CD4-positive, alpha-beta T cell treated with Interleukin-2 at 100 ng/mL for 4 hours (primary cell): ENCODE results near the gene ST8SIA4.

Source experiments
- DNase-seq: peaks from one replicate; pipeline ENCODE4 v3.0.0-alpha.2; 2020; ENCODE audit warnings: low spot score

ST8SIA4 gene, protein sequence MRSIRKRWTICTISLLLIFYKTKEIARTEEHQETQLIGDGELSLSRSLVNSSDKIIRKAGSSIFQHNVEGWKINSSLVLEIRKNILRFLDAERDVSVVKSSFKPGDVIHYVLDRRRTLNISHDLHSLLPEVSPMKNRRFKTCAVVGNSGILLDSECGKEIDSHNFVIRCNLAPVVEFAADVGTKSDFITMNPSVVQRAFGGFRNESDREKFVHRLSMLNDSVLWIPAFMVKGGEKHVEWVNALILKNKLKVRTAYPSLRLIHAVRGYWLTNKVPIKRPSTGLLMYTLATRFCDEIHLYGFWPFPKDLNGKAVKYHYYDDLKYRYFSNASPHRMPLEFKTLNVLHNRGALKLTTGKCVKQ

DNA sequence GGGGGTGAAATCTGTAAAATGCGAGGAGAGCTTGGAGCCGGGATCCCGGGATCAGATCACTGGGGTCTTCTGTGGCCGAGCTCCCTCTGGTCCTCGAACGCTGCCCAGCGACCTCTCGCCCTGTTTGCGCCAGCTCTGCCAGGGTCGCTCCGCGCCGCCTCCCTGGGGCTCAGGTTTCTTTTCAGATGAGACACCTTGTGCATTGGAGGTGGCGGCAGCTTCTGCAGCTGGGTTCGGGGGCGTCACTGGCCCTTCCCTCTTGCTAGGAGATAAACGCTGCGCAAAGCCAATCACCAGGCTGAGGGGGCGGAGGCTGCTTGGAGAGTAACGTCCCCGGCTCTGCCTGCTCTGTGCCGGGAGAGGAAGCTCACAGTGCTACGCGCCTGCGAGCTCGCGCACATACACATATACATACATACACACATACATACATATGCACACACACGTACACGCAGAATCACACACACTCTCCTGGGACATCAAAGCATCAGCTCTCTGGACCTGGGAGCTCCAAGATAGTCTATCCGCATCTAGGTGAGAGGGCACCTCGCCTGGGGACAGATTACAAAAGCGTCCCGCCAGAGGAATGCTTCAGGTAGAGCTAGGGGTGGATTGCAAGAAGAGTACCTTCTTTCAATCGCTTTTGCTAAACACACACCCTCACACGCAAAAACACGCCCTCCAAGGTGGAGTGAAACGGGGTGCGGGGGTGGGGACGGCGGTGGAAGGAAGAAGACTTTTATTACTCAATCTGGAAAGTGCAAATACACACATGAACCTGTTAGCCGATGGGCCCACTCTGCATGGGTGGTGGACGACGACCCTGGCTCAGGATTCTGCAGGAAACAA lies at the start of gene ST8SIA4:
ST8SIA4 (minus strand) TSS at position 244 of the 849 bp plus-strand sequence. CDS start 327 bp downstream, outside the sequence.
- peak; percentile 94 for DNase-seq

DNA sequence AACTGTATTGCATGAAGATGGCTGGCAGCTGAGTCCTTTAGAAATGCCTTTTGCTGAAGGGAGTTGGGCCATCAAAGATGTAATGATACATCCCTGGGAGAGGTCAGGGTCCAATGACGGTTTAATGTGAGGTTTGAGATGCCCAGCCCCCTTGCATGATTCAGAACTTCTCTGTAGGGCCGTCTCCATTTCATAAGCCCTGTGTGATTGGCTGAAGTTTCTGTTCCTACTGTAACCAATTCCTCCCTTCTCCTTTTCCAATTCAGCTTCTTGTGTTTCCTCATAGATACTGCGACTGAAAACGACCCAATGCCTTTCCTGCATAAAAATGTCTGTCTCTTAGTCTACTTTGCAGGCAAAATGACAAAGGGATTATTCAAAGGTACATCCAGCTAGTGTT lies 47.9 kb upstream of the ST8SIA4 start:
- DNase-seq, result no peak

DNA sequence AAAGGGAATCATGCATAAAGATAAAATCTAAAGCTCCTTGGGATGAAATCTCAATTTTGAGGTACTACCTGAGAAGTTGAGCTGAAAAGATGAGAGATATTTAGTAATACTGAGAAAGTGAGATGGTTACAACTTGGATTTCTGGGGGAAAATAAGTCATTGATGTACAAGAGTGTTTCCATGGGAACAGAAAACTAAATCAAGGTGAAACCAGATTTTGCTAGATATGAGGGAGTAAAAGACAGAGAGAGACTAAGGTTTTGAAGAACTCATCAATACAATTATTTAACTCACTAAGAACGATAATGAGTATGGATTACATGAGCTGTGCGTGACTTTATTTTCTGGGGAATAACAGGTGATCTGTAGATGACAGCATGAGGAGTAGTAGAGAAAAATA lies 10.2 kb upstream of the ST8SIA4 start:
- DNase-seq, result no peak

DNA sequence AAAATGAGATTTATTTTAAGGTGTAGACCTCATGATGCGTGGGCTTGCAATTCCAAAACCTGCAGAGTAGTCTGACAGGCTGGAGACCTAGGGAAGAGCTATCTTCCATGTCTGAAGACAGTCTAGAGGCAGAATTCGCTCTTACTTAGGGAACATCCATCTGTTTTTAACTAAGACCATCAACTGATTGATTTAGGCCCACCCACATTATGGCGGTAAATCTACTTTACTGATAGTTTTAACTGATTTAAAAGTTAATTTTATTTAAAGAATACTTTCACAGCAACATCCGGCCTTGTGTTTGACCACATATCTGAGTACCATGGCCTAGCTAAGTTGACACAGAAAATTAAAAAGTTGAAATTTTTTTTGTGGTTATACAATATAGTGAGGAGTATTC lies 6.0 kb upstream of the ST8SIA4 start:
- DNase-seq, result no peak

- DNase-seq, result peak; percentile 28
Observed at GRCh38 chr5:100905259-100905914, 2.3 kb upstream of the ST8SIA4 start.

GRCh38 chr5:100904259-100904861 lies 1.3 kb upstream of the ST8SIA4 start:
- peak; percentile 63 for DNase-seq

DNA sequence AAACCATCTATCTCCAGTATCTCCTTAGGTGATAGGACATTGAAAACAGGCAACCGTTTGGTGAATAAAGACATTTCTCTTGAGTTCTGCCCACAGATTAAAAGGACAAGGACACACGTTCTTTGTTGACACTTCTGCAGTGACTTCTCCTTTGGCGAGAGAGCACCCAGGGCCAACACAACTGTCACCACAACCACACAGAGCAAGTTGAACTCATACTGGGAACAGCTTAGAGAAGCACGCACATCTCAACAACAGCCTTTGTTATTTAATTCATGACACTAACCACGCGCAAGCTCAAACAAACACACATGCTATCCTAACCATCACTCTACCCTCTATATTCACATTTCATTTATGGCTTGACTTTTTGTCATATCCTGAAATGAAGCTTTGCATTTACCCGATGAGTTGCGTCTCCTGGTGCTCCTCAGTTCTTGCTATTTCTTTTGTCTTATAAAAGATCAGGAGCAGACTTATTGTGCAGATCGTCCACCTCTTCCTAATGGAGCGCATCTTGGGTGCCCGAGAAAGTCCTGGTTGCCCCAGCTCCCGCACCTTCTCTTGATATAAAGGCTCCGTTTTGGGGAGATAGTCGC lies 543 bp downstream of the ST8SIA4 start:
- DNase-seq, result peak; percentile 48

DNA sequence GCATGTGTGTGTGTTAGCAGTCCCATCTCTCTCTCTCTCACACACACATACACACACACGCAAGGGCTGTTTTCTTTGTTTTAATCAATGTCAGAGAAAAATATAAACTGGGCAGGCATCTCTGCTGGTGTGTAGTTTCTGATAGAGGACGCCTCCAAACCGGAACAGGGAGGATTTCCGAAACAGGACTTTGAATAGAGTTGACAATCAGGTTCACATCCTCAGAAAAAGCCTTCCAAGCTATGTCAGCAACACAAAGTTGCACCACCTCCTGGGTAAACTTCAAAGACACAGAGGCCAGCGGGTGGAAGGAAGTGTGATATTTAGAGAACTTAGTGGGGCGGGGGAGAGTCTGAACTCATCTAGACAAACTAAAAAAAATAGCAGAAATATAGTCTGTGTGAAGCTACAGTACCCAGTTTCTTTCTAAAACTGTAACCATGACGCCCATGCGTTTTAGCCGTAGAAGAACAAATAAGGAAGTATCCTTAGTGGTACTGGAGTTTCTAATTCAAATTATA lies 1.2 kb downstream of the ST8SIA4 start:
- DNase-seq, result peak; percentile 83

GRCh38 chr5:100900796-100901781 lies 2.0 kb downstream of the ST8SIA4 start:
- peak; percentile 92 for DNase-seq

- DNase-seq, result peak; percentile 57
Observed at GRCh38 chr5:100900142-100900795, 2.8 kb downstream of the ST8SIA4 start.

DNA sequence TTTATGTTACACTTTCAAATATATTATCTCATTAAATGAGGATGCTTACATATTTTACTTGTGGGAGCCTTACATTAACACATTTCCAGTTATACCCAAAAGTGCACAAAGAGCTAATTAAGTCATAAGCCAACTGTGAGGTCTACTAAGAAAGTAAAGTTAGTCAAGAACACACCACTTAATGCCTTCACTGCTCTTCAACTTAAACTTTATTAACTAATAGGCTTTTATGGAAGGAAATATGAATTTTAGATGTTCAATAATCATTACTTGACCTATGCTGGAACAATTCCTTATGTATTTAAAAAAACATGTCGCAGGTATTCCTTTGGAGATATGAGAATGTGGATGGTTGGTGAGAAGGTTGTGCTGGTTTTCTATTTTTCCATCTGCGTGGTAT lies 3.4 kb downstream of the ST8SIA4 start:
- no peak for DNase-seq

- DNase-seq, result peak; percentile 20
Observed at GRCh38 chr5:100898504-100899346, 4.4 kb downstream of the ST8SIA4 start.

- DNase-seq, result no peak
Observed at GRCh38 chr5:100896054-100896453, 7.0 kb downstream of the ST8SIA4 start.

GRCh38 chr5:100890461-100891008 lies 12.5 kb downstream of the ST8SIA4 start:
- DNase-seq, result peak; percentile 37

GRCh38 chr5:100889896-100890295 lies 13.2 kb downstream of the ST8SIA4 start:
- DNase-seq, result no peak

- DNase-seq, result peak; percentile 76
Observed at GRCh38 chr5:100889165-100889743, 13.8 kb downstream of the ST8SIA4 start.

DNA sequence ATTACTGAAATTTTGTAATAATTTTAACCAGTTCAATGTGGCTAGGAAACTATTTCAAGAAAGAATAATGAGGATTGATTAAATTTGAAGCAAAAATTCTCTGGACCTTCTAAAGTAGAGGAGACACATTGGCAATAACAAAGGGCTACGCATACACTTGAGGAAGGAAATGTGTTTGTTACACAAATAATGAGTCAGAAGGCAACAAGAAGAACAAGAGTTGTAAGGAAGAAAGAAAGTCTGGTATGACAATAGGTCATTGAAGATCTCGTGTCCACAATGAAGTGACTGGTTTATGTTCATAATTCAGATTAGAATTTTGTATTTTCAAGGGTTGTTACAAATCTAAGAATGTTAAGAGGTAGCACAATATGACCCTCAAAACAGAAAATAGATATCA lies 25.8 kb downstream of the ST8SIA4 start:
- no peak for DNase-seq
